Measurements from ENCODE around the gene EMC9.

DNA sequence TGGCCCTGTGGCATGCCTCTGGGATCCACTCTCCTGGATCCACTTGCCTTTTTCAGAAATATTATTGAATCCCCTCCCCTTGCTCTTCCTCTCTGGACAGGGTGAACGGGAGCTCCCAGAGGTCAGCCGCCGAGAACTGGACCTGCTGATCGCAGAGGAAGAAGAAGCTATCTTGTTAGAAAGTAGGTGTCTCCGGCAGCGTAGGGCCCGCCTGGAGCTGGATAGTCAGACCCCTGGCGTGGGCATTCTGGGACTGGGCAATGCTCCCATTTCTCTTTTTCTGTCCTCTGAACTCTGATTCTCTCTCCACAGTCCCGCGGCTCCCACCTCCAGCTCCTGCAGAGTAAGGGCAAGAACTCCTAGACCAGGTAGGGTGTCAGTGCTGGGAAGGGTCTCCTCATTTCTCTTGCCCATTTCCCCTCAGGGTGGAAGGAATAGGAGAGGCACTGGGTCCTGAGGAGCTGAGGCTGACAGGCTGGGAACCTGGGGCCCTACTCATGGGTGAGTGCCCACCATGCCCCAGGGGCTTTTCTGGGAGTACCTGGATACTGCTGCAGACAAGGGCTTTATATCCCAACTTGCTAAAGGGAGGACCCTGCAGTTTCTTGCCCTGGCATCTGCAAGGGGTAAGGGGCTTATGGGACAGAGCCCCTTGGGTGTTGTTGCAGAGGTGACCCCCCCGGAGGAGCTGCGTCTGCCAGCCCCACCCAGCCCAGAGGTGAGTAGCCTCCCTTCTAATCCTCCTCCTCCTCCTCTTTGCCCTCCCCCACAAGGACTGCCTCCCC, 35.8 kb upstream of the EMC9 start:
- TF ChIP-seq POLR2A (IDR thresholded peaks at IDR 0.05) = no peak
- no peak for TF ChIP-seq POLR2AphosphoS5 (IDR thresholded peaks at IDR 0.05)
- TF ChIP-seq, protein P1, sequence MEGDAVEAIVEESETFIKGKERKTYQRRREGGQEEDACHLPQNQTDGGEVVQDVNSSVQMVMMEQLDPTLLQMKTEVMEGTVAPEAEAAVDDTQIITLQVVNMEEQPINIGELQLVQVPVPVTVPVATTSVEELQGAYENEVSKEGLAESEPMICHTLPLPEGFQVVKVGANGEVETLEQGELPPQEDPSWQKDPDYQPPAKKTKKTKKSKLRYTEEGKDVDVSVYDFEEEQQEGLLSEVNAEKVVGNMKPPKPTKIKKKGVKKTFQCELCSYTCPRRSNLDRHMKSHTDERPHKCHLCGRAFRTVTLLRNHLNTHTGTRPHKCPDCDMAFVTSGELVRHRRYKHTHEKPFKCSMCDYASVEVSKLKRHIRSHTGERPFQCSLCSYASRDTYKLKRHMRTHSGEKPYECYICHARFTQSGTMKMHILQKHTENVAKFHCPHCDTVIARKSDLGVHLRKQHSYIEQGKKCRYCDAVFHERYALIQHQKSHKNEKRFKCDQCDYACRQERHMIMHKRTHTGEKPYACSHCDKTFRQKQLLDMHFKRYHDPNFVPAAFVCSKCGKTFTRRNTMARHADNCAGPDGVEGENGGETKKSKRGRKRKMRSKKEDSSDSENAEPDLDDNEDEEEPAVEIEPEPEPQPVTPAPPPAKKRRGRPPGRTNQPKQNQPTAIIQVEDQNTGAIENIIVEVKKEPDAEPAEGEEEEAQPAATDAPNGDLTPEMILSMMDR (IDR thresholded peaks at IDR 0.05) = no peak
